Ovary (tissue), 9 donors: ENCODE measurements around the gene PRRT1. TPM values are rescaled to one million over a fixed set of nuclear protein-coding genes. Genes with fewer than 3 reads are reported as not detected.
A peak's percentile ranks its signal among the peaks of the same experiment; 100 is the strongest.

ENCODE experiments used
- DNase-seq, 5 donors: peaks; one replicate each; pipeline ENCODE4 v3.0.0-alpha.2; 2019 to 2020
- H3K27ac ChIP-seq, 2 donors: fragments of 200-600 bp; one replicate each; pipeline versions ENCODE4 v1.5.1 to v1.8.0; 2019 to 2022
- H3K27me3 ChIP-seq: fragments of 200-600 bp; one replicate; pipeline ENCODE4 v1.8.0; 2022
- H3K36me3 ChIP-seq: fragments of 200-600 bp; sonication (generic); one replicate; pipeline ENCODE4 v1.5.1; 2019
- H3K4me1 ChIP-seq: one replicate; pipeline ENCODE4 v1.8.1; 2013; ENCODE audit warnings: mild to moderate bottlenecking, moderate library complexity; ENCODE audit not compliant: insufficient read depth
- H3K4me3 ChIP-seq: fragments of 200-600 bp; sonication (generic); one replicate; pipeline ENCODE4 v1.5.1; 2017
- H3K9me3 ChIP-seq, 2 donors: fragments of 200-600 bp in 1 of 2; sonication (generic) in 1 of 2; one replicate each; pipeline versions ENCODE4 v1.5.1 to v1.8.1; 2013 to 2019; ENCODE audit warnings: mild to moderate bottlenecking in 1 of 2, moderate library complexity in 1 of 2
- CTCF ChIP-seq, 3 donors: fragments of 450-650 bp in 2 of 3; fragments of 200-600 bp in 1 of 3; IDR thresholded peaks; one replicate each; pipeline versions ENCODE4 v1.5.1 to v1.8.0; 2016 to 2022; ENCODE audit warnings: antibody characterized with exemption in 3 of 3, mild to moderate bottlenecking in 1 of 3
- EP300 ChIP-seq: sonication (generic); formaldehyde crosslinking; IDR thresholded peaks from one replicate; pipeline ENCODE4 v1.6.1; 2017; ENCODE audit warnings: antibody characterized with exemption
- POLR2A ChIP-seq: fragments of 450-650 bp; IDR thresholded peaks from one replicate; pipeline ENCODE4 v1.6.1; 2017; ENCODE audit warnings: antibody characterized with exemption, mild to moderate bottlenecking, moderate library complexity
- WGBS, 3 donors: extraction: QIAGEN DNeasy Blood & Tissue Kit in 1 of 3; methylation state at CpG; one replicate each; pipeline versions ENCODE4 v1.1.5 to v1.1.7; 2013 to 2017; 5-methylcytosine and 5-hydroxymethylcytosine counted together
- intact Hi-C, 4 donors: fragments of 100-400 bp; cut with DNase I; formaldehyde crosslinking; loops; one replicate each; pipeline versions ENCODE4 v1.11.0 to v1.15.1; 2022 to 2023
- polyA plus RNA-seq, 2 donors: library from polyadenylated mRNA; stranded (reverse); fragments of 200-250 nt in 1 of 2; fragments of 350-450 nt in 1 of 2; fragmentation: Illumina TruSeq in 1 of 2; extraction: RNeasy Lipid Tissue Mini Kit (QIAGEN cat#74804) in 1 of 2; gene quantifications; one replicate each; pipeline ENCODE4 v1.2.3, GENCODE V29; 2013 to 2014
- total RNA-seq, 7 donors: library from RNA; depleted of rRNA in 2 of 7; stranded (reverse); fragments of >200 nt in 2 of 7; fragmentation: NEBNext Ultra II Directional in 3 of 7; extraction: Animal tissue kit (Norgen Biotek cat#: 25700) in 3 of 7; gene quantifications; one replicate each; pipeline versions ENCODE4 v1.1.0 to v1.2.4, GENCODE V29; 2016 to 2023
- donor health status: DM: no; HTN: no; CAD: no; lungs with moderate emphysema.
- donor health status: DM: no; HTN: no; CAD: no.
- donor health status: Bipolar disorder and iron deficiency.
- donor health status: DM: yes; HTN: yes; CAD: no.
- donor health status: DM: no; HTN: no; CAD: no.
- donor health status: DM: yes; HTN: yes; CAD: no.

Gene PRRT1
- total and polyA plus RNA-seq, 9 donors = 2.4 to 44.1 (median 27.7) TPM

- Histone ChIP-seq H3K4me1 (peaks cover 14% of the 10 kb centered on the region), H3K27ac (no peak overlapping the region), H3K9me3 (no peaks in the 10 kb centered on the region), H3K4me3 (no peak overlapping the region), H3K36me3 (no peaks in the 10 kb centered on the region), H3K27me3 (no peaks in the 10 kb centered on the region)
- TF ChIP-seq CTCF (IDR thresholded peaks at IDR 0.05) = no peak
- no peak for TF ChIP-seq EP300
- TF ChIP-seq POLR2A = no peak
- no peak for DNase-seq
- WGBS, 3 donors = 91 to 93% (median 92%) methylated on average over 14 of the region's 14 CpGs
- intact Hi-C loops = no loop called here
These were observed 20.2 kb downstream of the PRRT1 start for GRCh38 chr6:32131439-32131948.

GRCh38 chr6:32129297-32130088 is 22.2 kb downstream of the PRRT1 start:
- intact Hi-C loops = no loop called here
- Histone ChIP-seq H3K27ac (peak overlapping the region; percentile 80 to 85), H3K4me1 (peaks cover 13% of the 10 kb centered on the region), H3K36me3 (no peaks in the 10 kb centered on the region), H3K4me3 (peak overlapping the region; percentile 62), H3K9me3 (no peaks in the 10 kb centered on the region), H3K27me3 (no peaks in the 10 kb centered on the region)
- WGBS, 3 donors = 20 to 32% (median 23%) methylated on average over 22 of the region's 22 CpGs
- TF ChIP-seq POLR2A = no peak
- TF ChIP-seq EP300 = no peak
- peak in 1 of 5 donors; percentile 54 for DNase-seq

- Histone ChIP-seq H3K27me3 (no peaks in the 10 kb centered on the region), H3K36me3 (no peaks in the 10 kb centered on the region), H3K9me3 (no peaks in the 10 kb centered on the region), H3K27ac (peak overlapping the region; percentile 80 to 85), H3K4me3 (peak overlapping the region; percentile 62), H3K4me1 (peaks cover 13% of the 10 kb centered on the region)
- TF ChIP-seq CTCF (IDR thresholded peaks at IDR 0.05) (no peak), EP300 (no peak), POLR2A (no peak)
- peak in 4 of 5 donors; percentile 30 to 60 (median 56) for DNase-seq
- 69 to 86% (median 76%) methylated on average over 13 of the region's 13 CpGs for WGBS, 3 donors
- intact Hi-C loops = no loop called here
These were observed 22.9 kb downstream of the PRRT1 start for GRCh38 chr6:32128751-32129296.

GRCh38 chr6:32127717-32128592 is 23.8 kb downstream of the PRRT1 start, which contains the start of gene ATF6B:
Gene ATF6B, minus strand, starts transcription at chr6:32128246. Its CDS starts 39 bp downstream, at chr6:32128207.
- DNase-seq = peak; percentile 95 to 99 (median 97)
- TF ChIP-seq POLR2A (peak; percentile 68), EP300 (no peak), CTCF (IDR thresholded peaks at IDR 0.05) (no peak)
- peak within 1 kb of the TSS; percentile 93 for H3K4me3 ChIP-seq
- WGBS, 3 donors = 0 to 1% (median 0%) methylated on average over 40 to 44 of the region's 44 CpGs
- H3K36me3 ChIP-seq = no peaks in the 10 kb centered on the region
- no peaks in the 10 kb centered on the region for H3K9me3 ChIP-seq
- peak within 1 kb of the TSS; percentile 80 to 85 for H3K27ac ChIP-seq
- peaks cover 13% of the 10 kb centered on the region for H3K4me1 ChIP-seq
- no peaks in the 10 kb centered on the region for H3K27me3 ChIP-seq
- intact Hi-C loops = no loop called here
